Measurements from ENCODE around the gene B4GALT7.

DNA sequence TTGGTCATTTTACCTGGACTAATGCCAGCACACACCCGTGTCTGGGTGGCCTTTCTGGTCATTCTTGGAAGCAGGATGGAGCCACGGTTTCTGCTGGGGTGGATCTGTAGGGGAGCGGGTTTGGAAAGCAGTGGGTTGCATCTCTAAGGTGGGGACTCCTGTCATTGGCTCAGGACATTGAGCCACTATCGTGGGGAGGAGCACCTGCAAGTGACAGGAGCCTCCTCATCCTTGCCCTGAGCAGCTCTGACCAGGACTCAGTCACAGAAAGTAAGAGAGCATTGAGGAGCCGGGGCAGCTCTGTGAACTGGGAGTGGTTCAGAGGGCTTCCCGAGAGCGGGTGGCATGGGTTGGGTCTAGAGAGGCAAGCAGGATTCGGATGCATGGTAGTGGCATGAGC is 3.7 kb downstream of the B4GALT7 start:
- TF ChIP-seq CTCF (IDR thresholded peaks at IDR 0.05) (no peak), POLR2A (IDR thresholded peaks at IDR 0.05) (no peak), POLR2AphosphoS5 (IDR thresholded peaks at IDR 0.05) (no peak), EP300 (IDR thresholded peaks at IDR 0.05) (no peak)
